Measurements from ENCODE around the gene EARS2.
A peak's percentile ranks its signal among the peaks of the same experiment; 100 is the strongest.
"Not testable (repeated sequence)": the region's sequence is repeated elsewhere in the genome, so short reads cannot be mapped to it uniquely, and the experiment has no call there.

EARS2 gene

DNA sequence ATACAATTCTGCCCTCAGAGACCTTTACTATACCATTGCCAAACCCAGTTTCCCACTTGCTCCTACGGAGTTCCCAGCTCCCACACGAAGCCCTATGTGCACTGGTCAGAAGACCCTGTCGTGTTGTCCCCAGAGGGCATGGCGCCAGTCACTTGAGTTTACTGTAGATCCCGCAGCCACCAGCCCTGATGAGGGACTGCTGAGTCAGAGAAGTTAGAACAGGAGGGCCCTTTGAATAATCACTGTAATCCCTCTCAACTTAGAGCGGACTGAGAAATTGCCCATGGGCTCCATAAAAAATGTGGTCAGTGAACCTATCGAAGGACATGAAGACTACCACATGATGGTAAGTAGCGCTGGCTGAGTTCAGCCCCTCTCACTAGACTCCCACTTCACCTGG lies 9.6 kb upstream of the EARS2 start:
- no peak for DNase-seq

DNA sequence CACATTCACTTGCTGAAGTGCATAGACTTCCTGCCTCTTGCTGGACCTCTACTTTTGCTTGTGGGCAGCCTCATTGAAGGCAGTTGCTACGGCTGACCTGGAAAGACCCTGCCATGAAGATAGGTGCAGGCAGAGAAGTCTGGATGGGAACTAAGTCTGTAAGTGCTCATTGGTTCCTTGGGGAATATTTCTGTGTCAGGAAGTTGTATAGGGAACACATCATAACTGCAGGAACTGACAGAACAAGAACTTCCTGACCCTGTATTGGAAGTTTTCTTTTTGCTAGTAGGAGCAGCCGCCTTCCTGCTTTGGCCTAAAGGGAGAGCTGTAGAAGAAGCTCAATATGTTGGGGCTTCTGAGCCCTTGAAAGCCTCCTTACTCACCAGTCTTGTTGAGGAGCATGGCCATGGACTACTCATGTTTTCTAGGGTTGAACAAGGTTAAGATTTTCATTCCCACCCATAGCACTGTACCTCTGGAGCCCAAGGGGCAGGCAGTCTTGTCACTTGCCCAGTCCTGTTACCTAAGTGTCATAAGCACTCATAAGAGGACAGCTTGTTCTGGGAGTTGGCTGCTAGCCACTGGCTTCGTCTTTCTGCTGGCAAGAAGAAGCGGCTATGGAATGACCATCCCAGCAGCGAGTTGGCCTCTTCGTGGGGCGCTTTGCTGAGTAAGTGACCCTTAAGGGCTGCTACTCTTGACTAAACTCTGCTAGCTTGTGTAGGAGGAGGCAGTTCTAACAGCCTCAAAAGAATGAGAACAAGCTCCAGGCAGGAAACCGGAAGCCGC lies 7.6 kb upstream of the EARS2 start:
- no peak for DNase-seq

DNA sequence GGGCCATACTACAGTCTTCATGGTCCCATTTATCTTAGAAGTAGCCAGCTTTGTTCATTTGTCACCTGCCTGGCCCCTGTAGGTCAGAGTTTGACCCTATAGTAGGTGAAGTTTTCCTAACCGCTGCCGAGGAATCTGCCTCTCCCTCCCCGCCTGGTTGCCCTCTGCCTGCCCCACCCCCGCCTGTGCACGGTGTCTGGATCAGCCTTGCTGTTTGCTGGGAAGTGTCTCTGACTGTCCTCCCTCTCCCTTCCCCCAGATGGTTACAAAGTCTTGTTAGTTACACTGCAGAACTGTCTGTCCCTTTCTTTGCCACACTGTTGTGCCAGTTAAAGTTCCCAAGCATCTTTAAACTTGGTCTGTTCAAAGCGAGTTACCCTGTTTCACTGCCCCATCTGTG lies 6.0 kb upstream of the EARS2 start:
- DNase-seq: no peak

DNA sequence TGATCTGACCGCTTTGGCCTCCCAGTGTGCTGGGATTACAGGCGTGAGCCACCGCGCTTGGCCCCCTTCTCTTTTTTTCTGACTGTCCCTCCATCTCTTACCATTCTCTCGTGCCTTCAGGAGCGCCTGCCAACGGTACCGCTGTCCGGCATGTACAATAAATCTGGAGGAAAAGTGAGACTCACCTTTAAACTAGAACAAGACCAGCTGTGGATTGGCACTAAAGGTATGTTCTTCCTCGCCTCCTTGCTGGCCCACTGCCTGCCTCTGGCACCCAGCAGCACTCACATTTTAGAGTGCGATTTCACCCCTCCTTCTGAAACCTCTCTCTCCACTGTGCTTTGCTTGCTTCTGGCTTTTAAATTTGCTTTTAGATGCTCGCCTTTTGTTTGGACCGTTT lies 5.4 kb upstream of the EARS2 start:
- no peak for DNase-seq

DNA sequence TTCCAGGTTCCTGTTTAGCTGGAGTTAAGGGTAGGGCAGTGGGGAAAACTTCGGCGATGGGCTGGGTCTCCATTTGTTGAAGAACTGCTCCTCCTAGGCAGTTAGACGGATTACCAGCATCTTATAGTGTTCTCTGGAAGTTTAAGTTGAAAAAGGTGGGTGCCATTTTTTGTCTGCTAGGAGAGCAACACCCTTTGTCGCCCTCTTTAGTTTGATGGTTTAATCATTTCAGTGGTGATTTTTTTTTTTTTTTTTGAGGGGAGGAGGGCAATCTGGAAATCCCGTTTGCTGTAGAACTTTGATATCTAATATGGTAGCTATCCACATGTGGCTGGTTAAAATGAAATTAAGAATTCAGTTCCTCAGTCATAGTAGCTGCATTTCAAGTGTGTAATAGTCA lies 4.4 kb upstream of the EARS2 start:
- DNase-seq: no peak

DNA sequence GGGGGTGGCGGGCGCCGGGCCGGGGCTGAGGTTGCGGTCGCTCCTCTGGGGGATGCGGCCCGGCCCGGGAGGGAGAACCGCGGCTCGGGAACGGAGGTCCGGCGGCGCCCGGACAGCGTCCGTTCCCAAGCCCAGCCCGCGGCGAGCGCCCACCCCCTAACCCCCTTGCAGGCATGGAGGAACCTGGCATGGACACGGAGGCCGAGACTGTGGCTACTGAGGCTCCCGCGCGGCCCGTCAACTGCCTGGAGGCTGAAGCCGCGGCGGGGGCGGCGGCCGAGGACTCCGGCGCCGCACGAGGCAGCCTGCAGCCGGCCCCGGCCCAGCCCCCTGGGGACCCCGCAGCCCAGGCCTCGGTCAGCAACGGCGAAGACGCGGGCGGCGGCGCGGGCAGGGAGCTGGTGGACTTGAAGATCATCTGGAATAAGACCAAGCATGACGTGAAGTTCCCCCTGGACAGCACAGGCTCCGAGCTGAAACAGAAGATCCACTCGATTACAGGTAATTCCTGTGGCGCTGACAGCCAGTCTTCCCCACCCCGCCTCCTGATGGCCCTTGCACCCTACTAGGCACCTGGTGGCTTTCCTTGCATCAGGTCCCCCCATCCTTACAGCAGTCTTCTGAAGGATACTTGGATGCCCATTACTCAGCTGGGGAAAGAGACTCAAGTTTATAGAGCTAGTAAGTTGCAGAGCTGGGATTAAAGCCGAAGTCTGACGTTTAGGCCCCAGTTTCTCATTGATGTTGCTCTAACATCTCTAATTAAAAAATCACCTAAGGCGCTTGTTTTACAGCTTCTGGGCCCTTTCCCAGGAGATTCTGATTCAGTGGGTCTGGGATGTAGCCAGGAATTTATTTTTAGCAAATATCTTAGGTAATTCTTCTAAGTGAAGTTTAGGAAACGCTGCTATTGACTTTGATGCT lies 891 bp upstream of the EARS2 start:
- DNase-seq: peak; percentile 26

DNA sequence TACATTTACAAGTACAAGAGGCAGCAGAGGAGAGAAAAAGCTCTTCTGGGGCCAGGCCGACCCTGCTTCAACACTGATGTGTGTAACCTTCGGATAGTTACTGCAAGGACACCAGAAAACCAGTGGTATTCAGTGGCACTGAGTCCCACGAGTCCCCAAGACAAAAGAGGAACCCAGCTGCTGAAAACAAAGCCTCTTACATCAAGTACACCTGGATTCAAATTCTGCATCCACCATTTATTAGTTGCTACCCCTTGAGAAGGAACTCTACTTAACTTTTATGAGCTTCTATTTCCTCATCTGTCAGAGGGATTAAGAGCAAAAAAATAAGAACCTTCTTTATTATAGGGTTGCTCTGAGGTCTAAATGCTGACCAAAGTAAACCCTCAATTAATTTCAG lies 2.6 kb downstream of the EARS2 start:
- DNase-seq: no peak

DNA sequence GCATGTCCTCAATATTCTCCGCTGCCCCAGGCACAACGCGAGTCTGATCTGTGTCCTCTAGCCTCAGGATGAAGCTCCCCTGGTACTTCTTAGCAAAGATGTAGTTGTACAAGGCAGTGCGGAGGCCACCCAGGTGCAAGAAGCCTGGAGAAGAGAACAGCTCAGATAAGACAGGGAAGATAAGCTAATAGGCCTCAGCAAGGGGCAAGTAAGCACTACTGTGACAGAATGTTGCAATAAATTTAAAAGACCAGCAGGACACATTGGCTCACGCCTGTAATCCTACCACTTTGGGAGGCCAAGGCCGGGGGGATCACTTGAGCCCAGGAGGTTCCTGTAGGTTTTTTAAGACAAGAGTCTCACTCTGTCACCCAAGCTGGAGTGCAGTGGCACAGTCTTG lies 5.0 kb downstream of the EARS2 start:
- no peak for DNase-seq

DNA sequence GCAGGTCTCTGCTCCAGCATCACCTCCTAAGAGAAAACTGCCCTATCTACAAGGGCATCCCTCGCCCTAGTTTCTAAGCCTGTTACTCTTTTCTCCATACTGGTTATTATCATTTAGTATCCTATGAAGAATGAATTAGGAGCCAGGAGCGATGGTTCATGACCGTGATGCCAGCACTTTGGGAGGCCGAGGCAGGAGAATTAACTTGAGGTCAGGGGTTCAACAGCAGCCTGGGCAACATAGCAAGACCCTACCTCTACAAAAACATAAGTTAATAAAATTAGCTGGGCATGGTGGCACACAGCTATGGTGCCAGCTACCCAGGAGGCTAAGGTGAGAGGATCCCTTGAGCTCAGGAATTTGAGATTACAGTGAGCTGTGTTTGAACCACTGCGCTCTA lies 7.2 kb downstream of the EARS2 start:
- no peak for DNase-seq

DNA sequence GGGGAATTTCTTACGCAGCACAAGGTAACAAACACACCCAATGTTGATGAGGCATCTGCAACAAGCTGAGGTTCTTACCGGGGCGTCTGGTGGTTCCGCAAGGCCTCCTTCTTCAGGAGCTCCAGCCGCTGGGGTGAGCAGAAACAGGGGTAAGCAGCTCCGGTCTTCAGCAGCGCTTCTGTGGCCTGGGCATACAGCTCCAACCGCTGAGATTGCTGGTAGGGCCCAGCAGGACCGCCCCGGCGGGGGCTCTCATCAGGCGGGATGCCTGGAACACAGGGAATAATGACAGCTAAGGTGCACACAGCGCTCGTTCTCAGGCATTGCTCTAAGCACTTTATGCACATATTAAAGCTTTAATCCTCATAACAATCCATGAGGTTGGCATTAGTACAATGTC lies 12.7 kb downstream of the EARS2 start:
- no peak for DNase-seq

DNA sequence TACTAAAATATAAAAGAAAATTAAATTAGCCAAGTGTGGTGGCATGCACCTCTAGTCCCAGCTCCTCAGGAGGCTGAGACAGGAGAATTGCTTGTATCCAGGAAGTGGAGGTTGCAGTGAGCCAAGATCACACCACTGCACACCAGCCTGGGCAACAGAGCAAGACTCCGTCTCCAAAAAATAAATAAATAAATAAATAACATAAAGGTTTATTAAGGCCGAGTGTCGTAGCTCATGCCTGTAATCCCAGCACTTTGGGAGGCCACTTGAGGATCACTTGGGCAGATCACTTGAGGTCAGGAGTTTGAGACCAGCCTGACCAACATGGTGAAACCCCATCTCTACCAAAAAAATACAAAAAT lies 16.4 kb downstream of the EARS2 start:
- DNase-seq: not testable (repeated sequence)

DNA sequence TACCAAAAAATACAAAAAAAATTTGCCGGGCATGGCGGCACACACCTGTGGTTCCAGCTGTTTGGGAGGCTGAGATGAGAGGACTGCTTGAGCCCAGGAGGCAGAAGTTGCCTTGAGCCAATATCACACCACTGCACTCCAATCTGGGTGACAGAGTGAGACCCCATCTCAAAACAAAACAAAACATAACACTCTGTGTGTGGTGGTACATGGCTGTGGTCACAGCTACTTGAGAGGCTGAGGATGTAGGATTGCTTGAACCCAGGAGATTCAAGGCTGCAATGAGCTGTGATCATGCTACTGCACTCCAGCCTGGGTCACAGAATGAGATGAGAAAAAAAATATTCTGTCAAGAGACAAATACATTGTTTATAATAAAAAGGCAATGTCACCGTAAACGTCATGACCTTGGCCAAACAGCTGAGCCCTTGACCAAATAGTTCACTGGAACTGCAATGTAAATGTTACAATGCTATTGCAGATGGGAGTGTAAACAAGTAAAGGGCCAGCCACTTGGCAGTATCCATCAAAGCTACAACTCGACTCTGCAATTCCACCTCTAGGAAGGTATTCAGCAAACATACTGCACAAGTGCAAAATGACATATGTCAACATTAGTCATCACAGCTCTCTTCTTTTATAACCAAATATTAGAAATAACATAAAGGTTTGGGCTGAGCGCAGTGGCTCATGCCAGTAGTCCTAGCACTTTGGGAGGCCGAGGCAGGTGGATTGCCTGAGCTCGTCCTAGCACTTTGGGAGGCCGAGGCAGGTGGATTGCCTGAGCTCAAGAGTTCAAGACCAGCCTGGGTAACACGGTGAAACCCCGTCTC lies 16.9 kb downstream of the EARS2 start:
- no peak for DNase-seq

DNA sequence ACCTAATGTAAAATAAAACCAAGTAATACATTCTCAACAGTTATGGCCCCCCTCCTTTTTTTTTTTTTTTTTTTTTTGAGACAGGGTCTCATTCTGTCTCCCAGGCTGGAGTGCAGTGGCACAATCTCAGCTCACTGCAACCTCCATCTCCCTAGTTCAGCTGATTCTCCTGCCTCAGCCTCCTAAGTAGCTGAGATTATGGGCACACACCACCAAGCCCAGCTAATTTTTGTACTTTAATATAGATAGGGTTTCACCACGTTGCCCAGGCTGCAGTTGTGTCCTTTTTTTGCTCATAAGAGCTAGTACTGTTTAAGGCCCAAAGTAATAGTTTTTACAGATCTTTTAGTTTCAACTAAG lies 18.3 kb downstream of the EARS2 start:
- no peak for DNase-seq

DNA sequence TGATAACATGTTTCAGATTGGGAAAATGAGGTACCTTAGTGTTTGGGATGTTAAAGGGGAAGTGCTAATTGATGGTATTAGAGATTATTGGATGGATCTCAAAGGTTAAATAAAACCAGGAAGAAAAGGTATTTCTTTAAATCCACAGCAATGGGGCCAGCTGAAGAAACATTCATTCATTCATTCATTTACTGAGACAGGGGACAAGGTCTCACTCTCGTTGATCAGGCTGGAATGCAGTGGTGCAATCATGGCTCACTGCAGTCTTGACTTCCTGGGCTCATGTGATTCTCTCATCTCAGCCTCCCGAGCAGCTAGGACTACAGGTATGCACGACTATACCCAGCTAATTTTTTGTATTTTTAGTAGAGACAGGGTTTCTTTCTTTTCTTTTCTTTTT lies 19.8 kb downstream of the EARS2 start:
- DNase-seq: no peak

DNA sequence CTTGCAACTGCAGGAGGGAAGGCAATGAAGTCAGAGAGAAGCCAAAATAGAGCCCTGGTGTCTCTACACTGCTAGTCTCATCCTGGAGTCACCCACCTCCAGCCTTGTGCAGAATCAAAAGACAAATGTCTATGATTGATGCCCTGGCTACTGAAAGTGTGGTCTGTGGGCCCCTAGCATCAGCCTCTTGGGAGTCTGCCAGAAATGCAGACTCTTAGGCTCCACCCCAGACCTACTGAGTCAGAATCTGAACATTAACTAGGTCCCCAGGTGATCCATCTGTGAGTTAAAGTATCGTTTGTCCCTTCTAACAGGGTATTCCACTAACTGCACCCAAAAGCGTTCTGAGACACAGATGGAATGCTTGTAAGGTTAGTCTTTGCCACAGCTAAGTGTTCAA lies 21.2 kb downstream of the EARS2 start:
- no peak for DNase-seq

DNA sequence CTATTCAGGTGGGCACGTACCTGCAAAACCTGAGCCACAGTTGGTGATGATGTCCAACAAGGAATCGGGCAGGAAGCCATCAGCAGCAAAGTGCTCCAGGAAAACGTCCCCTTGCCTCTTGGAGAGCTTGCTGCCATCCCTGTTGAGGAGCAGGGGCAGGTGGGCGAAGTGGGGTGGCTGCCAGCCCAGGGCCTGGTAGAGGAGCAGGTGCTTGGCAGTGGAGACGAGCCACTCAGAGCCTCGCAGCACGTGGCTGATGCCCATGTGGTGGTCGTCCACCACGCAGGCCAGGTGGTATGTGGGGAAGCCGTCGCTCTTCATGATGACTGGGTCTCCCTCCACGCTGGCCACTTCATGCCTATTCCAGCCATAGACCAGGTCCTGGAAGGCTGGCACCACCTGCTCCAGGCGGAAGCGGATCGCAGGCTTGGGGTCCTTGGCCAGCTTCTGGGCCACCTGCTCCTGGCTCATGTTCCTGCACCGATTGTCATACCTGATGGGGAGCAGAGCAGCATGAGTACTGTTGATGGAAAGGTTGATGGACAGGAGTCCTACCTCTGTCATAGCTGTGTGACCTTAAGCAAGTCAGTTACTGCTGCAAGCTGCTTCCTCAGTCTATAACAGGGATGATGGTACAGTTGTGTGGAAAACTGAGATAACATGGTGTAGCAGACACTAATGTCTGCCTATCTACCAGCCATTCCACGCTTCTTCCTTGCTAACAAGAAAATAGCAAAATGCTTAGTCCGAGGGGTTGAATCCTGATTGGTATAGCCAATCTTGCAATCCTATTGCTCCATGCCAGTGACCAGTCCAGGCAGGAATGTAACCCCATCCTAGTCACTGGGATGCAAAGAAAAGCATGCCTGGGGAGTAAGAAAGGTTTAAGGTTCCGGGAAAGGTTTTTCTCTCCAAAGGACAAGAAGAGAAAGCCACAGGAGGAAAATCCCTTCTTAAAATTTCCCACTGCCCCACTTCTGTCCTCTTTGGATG lies 22.0 kb downstream of the EARS2 start:
- DNase-seq: no peak

DNA sequence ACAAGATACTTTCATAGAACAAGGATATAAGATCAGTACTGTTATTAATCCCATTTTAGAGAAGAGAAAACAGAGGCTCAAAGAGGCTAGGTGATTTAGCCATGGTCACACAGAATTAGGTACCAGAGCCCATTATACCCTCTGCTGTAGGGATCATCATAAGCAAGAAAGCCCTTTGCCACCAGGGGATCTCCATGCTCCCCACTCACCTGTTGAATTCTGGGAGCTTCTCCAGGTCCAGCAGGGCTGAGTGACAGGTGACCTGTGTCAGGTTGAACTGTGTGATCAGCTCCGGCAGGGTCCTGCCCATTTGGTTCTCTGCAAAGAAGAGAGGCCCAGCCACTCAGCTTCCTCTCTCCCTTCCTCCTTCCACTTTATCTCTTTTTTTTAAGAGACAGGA lies 24.7 kb downstream of the EARS2 start:
- DNase-seq: no peak

DNA sequence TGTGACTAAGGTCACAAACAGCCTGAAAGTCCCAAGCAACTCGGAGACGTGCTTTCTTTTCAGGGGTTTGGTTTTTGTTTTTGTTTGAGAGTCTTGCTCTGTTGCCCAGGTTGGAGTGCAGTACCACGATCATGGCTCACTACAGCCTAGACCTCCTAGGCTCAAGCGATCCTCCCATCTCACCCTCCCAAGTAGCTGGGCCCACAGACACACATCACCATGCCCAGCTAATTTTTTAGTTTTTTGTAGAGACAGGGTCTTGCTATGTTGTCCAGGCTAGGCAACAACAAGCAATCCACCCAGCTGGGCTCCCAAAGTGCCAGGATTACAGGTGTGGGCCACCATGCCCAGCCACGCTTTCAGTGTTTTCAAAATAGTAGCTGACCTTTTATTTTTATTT lies 27.1 kb downstream of the EARS2 start:
- no peak for DNase-seq

DNA sequence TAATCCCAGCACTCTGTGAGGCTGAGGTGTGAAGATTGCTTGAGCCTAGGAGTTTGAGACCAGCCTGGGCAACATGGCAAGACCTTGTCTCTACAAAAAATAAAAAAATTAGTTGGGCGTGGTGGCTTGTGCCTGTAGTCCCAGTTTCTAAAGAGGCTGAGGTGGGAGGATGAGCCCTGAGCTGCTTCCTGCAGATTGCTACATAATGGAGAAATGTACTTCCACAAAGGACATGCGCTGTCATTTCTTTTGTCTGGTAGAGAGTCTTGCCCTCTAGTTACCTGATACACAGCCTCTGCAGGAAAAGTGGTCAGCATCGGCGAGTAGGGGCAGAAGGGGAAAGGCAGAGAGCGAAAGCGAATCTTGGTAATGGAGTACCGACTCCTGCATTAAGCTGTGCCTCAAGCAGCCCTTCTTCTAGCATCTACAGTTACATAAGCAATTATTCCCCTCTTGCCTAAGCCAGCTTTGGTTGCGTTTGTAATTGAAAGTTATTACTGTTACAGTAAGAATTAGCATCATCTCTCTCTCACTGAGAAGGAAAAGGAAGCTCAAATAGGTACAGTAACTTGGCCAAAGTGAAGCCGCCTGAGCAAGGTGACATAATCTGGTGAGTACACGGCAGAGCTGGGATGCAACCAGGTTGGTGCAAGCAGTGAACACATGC lies 28.4 kb downstream of the EARS2 start:
- DNase-seq: peak; percentile 85

DNA sequence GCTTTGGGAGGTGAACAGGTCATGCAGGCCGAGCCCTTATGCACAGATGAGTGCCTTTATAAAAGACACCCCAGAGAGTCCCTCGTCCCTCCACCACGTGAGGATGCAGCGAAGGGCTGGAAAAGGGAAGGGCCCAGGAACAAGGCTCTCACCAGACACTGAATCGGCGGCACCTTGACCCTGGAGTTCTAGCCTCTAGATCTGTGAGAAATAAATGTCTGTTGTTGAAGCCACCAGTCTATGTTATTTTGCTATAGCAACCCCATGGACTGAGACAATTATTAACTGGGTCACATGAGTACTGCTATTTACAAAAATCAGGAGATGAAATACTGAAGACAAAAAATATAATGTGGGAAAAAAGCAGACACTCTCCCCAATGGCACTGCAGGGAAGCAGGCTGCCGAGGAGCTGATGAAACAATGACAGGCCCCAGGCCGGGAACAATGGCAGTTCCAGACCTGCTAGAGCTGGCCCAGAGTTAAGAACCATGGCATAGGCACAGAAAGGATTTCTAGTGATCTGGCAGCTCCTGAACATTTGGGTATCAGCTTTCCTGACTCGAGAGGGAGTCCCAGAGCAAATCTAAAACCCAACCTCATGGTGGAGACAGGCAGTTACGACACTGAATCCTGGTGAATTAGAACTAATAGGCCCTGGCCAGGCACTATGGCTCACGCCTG lies 29.0 kb downstream of the EARS2 start:
- DNase-seq: no peak

DNA sequence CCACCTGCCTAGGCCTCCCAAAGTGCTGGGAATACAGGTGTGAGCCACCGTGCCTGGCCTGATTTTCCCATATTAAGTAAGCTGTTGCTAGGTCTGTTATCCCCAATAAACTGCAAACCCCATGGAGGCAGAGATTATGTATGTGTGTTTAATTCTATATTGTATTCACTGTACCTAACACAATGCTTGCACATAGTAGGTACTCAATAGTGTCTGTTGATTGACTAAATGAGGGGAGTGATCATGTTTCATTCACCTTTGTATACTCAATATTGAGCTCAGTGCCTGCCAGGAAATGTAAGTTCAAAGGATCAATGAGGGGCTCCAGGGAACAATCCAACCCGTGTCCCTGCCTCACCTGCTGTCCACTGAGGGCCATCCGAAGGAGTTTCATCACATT lies 32.3 kb downstream of the EARS2 start:
- DNase-seq: no peak

Data from inflammatory macrophage treated with lipopolysaccharide for 4 hours (primary cell).